ENCODE measurements around the gene SORD. TPM values are rescaled to one million over a fixed set of nuclear protein-coding genes. Genes with fewer than 3 reads are reported as not detected.

SORD gene
- total RNA-seq, 3 donors from 2014 or later, result 3.7 to 31.8 (median 12.9) TPM

DNA sequence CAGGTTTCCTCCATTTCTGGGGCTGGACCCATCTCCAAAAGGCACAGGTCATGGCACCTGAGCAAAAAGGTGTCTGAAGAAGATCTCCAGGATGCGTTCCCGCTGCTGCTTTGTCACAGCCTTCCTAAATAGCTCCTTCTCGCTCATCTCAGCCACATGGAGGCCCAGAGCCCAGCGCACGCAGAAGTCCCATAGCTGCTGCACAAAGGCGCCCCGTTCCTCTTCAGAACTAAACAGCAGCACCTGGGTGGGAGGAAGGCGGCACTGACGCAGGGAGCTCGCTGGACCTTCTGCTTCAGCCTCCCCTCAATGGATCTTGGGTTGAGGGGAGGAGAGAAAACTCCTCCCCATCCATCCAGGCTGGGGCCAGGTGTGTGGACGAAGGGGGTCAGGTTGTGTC is 82.6 kb downstream of the SORD start:
- H3K27me3 ChIP-seq, result peaks cover 0 to 34% of the 10 kb centered on the region in 2 donors
- H3K27ac ChIP-seq, result no peak overlapping the region
- H3K4me1 ChIP-seq, result no peaks in the 10 kb centered on the region
- no peak for TF ChIP-seq POLR2A (IDR thresholded peaks at IDR 0.05)
- TF ChIP-seq, protein P1, sequence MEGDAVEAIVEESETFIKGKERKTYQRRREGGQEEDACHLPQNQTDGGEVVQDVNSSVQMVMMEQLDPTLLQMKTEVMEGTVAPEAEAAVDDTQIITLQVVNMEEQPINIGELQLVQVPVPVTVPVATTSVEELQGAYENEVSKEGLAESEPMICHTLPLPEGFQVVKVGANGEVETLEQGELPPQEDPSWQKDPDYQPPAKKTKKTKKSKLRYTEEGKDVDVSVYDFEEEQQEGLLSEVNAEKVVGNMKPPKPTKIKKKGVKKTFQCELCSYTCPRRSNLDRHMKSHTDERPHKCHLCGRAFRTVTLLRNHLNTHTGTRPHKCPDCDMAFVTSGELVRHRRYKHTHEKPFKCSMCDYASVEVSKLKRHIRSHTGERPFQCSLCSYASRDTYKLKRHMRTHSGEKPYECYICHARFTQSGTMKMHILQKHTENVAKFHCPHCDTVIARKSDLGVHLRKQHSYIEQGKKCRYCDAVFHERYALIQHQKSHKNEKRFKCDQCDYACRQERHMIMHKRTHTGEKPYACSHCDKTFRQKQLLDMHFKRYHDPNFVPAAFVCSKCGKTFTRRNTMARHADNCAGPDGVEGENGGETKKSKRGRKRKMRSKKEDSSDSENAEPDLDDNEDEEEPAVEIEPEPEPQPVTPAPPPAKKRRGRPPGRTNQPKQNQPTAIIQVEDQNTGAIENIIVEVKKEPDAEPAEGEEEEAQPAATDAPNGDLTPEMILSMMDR (IDR thresholded peaks at IDR 0.05), result no peak
- no peak for TF ChIP-seq POLR2AphosphoS5 (IDR thresholded peaks at IDR 0.05)
- no peak overlapping the region for H3K4me3 ChIP-seq
- intact Hi-C loops (cut with DNase I; ENCODE audit: low total_unique reads), result no loop called here
- H3K36me3 ChIP-seq, result no peaks in the 10 kb centered on the region
- H3K9me3 ChIP-seq, result no peaks in the 10 kb centered on the region
- DNase-seq (ENCODE audit: low spot score in 2 of 2), result peak in 1 of 2 donors; percentile 28

DNA sequence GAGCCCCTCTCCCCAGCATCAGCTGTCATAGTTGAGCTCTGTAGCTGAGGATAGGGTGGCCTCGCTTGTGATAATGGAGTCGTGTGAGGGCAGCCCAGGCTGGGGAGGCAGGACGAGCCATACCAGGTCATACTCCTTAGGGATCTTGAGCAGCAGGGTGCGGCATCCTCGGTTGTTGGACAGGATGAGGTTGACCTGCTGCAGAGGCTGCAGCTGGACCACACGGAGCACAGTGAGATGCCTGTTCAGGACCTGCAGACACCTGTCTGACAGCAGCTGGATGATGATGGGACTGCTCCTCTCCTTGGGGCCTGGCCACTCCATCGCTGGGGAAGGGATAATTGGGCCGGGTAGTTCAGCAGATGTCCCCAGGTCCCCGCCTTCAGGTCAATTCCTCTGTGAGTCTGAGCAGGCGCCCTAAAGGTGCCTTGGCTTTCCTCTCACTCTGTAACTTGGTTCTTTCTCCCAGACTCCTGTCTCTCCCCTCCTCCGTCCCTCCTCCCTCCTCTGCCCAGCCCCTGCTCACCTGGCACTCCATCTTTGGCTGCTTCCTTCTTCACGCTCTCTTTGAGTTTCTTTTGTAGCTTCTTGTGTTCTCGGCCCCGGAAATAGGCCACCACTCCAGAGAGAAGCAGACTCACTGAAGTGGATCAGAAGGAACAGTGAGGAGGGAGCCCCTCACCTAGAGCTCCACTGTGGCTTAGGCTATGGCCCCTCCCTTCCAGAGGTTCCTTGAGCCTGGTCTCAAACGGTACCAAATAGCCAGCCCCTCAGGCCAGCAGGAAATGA is 83.2 kb downstream of the SORD start:
- intact Hi-C loops (cut with DNase I; ENCODE audit: low total_unique reads), result no loop called here
- Histone ChIP-seq H3K4me3 (no peak overlapping the region), H3K36me3 (no peaks in the 10 kb centered on the region), H3K4me1 (no peaks in the 10 kb centered on the region), H3K27me3 (peaks cover 0 to 35% of the 10 kb centered on the region in 2 donors), H3K9me3 (no peaks in the 10 kb centered on the region), H3K27ac (no peak overlapping the region)
- DNase-seq (ENCODE audit: low spot score in 2 of 2), result peak in 1 of 2 donors; percentile 24
- TF ChIP-seq, protein P1 (IDR thresholded peaks at IDR 0.05), result no peak
- TF ChIP-seq POLR2AphosphoS5 (IDR thresholded peaks at IDR 0.05) (no peak), POLR2A (IDR thresholded peaks at IDR 0.05) (no peak)

DNA sequence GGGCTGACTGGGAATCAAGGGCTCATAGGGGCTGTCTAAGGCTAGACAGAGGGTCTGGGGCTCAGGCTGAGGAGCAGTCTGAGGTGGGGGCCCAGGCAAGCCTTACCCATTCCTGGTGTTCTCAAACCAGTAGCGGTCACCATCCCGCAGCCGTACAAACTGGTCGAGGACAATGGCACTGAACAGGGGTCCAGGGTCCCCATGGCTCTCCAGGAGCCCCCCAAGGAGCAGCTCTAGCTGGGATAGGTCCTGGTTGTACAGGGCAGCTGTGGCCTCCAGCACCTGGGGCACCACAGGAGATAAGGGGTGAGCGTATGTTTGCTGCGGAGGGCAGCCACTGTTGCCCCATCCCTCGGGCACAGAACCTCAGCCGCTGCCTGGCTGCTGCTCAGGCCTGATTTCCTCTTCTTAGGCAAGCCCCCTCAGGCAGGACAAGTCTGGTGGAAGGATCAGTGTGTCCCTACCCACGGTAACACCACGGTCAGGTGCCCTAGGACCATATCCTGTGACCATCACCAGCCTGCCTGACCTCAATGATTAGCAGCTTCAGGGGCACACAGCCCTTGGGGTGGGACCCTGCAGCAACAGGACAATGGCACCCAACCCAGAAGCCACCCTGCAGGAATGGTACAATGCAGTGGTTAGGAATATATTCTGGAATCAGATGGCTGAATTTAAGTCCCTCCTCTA is 85.1 kb downstream of the SORD start:
- DNase-seq (ENCODE audit: low spot score in 2 of 2), result peak in 1 of 2 donors; percentile 42
- Histone ChIP-seq H3K36me3 (no peaks in the 10 kb centered on the region), H3K27ac (no peak overlapping the region), H3K9me3 (no peaks in the 10 kb centered on the region), H3K4me3 (no peak overlapping the region), H3K27me3 (peaks cover 9 to 47% of the 10 kb centered on the region in 2 donors), H3K4me1 (no peaks in the 10 kb centered on the region)
- no peak for TF ChIP-seq POLR2A (IDR thresholded peaks at IDR 0.05)
- TF ChIP-seq, protein P1 (IDR thresholded peaks at IDR 0.05), result no peak
- no peak for TF ChIP-seq POLR2AphosphoS5 (IDR thresholded peaks at IDR 0.05)
- intact Hi-C loops (cut with DNase I; ENCODE audit: low total_unique reads), result no loop called here

DNA sequence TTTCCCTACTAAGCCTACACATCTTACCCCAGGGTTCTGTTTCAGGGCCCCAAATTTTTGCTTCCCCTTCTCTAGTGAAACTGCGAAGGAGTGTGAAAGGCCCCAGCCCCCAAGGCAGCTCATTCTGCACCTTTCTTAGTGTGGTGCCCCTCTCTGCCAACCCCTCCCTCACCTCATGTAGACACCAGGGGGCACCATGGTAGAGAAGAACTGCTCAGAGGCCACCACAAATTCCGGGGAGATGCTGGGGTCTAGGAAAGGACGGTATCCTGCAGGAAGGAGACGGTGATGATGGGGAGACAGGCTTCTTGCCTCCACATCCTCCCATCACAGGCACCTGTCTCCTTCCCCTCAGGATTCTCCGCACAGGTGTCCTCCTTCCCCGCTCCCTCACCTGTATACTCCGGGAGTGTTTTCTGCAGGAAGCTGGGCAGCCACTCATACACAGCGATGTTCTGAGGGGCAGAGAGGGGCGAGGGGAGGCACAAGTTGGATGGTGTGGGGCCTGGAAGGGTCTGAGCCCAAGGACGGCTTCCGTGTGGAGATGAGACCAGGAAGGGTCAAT is 87.3 kb downstream of the SORD start:
- no peaks in the 10 kb centered on the region for H3K36me3 ChIP-seq
- TF ChIP-seq, protein P1 (IDR thresholded peaks at IDR 0.05), result no peak
- TF ChIP-seq POLR2AphosphoS5 (IDR thresholded peaks at IDR 0.05) (no peak), POLR2A (IDR thresholded peaks at IDR 0.05) (no peak)
- H3K4me1 ChIP-seq, result no peaks in the 10 kb centered on the region
- no peak overlapping the region for H3K27ac ChIP-seq
- no peaks in the 10 kb centered on the region for H3K9me3 ChIP-seq
- DNase-seq (ENCODE audit: low spot score in 2 of 2), result no peak
- no peak overlapping the region for H3K4me3 ChIP-seq
- peaks cover 14 to 69% of the 10 kb centered on the region in 2 donors for H3K27me3 ChIP-seq
- intact Hi-C loops (cut with DNase I; ENCODE audit: low total_unique reads), result no loop called here
